GM12892 (cell line): ENCODE data around the gene MAN1A1.

Experiments
- POLR2A ChIP-seq: IDR thresholded peaks from 2 replicates; pipeline ENCODE4 v1.6.1; 2011; ENCODE audit warnings: low read depth, low read length, control low read depth
- POLR2AphosphoS5 ChIP-seq: IDR thresholded peaks from 2 replicates; pipeline ENCODE4 v1.6.1; 2011; ENCODE audit warnings: low read depth, low read length, control low read depth

DNA sequence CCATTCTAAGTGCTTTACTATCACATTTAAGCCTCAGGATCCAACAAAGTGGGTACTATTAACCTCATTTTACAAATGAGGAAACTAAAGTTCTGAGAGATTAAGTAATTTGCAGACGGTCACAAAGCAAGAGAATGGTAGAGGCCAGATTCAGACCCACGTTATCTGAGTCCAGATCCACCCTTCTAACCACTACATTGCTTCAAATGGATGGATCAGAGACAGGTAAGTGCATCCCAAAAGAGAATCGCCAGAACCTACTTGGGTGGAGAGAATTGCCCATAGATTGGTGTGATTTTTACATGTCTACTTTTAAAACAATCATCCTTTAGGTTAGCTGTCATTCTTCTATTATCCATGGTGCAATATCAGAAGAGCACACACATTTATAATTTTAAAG is 7.1 kb downstream of the MAN1A1 start:
- TF ChIP-seq POLR2A: no peak
- no peak for TF ChIP-seq POLR2AphosphoS5
